ENCODE measurements around the gene GFER.
"Not testable (repeated sequence)": the region's sequence is repeated elsewhere in the genome, so short reads cannot be mapped to it uniquely, and the experiment has no call there.

GFER gene

DNA sequence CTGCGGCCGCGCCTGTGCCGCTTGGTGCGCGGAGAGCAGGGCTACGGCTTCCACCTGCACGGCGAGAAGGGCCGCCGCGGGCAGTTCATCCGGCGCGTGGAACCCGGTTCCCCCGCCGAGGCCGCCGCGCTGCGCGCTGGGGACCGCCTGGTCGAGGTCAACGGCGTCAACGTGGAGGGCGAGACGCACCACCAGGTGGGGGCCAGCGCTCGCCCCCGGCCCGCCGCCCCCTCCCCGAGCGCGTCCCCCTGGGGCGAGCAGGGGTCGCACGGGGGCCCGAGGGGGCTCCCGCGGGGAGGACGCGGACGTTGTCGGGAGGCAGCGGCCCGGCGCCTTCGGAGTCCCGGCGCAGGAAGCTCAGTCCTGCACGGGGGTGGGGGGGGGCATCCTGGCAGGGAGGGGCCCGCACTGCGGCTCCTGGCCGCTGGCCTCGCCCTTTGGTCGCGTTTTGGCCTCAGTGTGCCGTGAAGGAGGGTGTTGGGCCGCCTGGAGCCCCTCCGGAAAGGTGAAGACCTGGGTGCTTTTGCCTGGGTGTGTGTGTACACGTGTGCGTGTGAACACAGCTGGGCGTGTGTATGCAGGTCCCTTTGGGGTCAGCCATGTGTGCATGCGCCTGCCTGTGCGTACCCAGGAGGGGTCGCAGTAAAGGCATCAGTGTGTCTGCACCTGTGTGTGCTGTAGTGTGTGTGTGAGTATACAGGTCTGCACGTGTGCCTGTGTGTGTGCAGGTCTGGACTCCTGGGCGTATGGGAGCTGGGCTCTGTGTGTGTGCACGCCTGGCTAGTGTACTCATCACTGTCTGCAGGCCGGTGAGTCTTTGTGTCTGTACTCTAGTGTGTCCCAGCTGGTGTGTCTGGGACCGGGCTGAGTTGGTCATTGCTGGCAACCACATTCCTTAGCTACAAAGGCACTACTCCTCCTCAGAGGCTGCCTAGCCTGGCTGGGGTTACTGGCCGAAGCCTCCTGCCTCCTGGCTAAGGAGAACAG is 43.3 kb downstream of the GFER start:
- DNase-seq (ENCODE audit: low spot score): no peak

DNA sequence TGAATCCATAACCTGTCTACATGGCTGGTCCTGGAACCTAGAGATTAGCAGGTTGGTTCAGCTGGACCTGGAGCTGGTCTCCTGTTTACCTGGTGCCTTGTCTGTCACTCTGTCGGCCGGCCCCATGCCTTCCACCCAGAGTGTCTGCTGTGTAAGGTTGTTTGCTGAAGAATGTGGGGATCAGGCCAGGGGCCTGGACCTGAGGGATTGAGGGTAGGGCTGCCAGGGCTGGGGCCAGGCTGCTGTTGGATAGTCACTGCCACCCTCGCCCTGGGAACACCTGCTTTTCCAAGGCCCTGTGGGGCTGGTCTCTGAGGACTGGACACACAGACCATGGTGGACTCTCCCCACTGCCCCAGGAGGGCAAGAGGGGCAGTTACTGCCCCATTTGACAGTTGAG is 44.2 kb downstream of the GFER start:
- no peak for DNase-seq (ENCODE audit: low spot score)

DNA sequence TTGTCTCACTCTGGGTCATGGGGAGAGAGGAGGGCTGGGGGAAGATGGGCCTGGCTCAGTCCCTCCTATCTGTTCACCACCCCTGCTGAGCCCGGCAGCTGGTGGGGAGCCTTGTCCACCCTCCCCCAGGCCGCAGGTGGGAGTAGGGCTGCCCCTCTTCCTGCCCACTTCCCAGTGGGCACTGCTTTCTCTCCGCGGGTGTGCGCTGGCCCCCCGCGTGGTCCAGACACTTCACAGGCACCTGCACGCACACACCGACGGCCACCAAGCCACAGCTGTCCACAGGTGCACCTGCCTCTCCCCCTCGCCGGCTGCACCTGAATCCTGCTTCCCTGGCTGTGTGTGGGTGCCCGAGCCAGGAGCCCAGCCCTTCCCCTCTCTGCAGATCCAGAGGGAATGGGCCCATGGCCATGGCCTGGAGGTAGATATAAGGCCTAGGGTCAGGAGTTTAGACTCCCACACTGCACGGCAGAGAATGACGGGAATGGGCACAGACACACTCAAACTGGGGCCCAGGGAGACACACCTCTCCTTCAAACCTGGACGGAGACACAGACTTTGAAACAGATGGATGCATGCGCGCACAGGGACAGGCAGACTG is 44.7 kb downstream of the GFER start:
- DNase-seq (ENCODE audit: low spot score): no peak

DNA sequence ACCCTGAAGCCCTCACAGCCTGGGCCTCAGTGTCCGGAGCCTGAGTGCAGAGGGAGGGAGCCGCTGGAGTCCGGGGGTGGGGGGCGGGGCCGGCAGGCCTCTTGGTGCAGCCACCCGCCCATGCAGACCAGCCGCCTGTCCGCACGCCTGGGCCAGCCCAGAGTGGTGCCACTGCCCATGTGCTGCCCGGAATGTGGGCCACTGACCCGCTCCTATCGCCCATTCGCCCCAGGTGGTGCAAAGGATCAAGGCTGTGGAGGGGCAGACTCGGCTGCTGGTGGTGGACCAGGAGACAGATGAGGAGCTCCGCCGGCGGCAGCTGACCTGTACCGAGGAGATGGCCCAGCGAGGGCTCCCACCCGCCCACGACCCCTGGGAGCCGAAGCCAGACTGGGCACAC is 45.4 kb downstream of the GFER start:
- DNase-seq (ENCODE audit: low spot score): no peak

GRCh38 chr16:2030036-2030435 is 46.0 kb downstream of the GFER start:
- no peak for DNase-seq (ENCODE audit: low spot score)

GRCh38 chr16:2031081-2031577 is 47.1 kb downstream of the GFER start:
- DNase-seq (ENCODE audit: low spot score): no peak

- no peak for DNase-seq (ENCODE audit: low spot score)
These were observed 48.5 kb downstream of the GFER start for GRCh38 chr16:2032285-2033056.

GRCh38 chr16:2033057-2033908 is 49.3 kb downstream of the GFER start:
- peak; percentile 89 for DNase-seq (ENCODE audit: low spot score)

GRCh38 chr16:2033909-2034695 is 50.1 kb downstream of the GFER start:
- DNase-seq (ENCODE audit: low spot score): not testable (repeated sequence)

DNA sequence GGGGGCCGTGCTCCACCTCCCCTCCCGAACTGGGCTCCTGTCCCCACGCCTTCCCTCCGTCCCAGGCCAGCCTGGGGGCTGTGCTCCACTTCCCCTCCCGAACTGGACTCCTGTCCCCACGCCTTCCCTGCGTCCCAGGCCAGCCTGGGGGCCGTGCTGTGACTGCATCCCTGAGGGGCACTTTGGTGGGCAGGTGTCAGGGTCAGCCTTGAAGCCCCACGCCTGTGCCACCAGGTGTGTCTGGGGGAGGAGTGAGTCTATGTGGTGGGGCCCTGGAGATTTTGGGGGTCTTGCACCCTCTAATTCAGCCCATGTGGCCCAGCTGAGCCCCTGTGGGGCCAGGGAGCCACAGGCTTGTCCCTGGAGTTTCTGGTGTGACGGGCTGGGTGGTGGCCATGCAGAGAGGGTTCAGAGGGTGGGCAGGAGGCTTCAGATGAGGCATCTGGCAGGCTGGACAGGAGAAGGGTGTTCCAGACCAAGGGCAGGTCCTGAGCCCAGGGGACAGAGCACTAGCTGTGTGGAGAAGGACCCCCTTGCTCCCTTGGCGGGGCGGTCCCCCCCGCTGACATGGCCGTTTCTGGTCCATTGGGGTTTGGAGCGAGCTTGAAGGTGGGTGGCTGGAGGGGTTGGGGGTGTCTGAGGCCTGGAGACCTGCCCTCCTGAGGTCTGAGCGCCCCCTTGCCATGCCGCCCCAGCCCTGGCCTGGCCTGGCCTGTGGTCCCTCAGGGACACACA is 50.9 kb downstream of the GFER start:
- no peak for DNase-seq (ENCODE audit: low spot score)

- DNase-seq (ENCODE audit: low spot score): no peak
These were observed 51.6 kb downstream of the GFER start for GRCh38 chr16:2035431-2036199.

DNA sequence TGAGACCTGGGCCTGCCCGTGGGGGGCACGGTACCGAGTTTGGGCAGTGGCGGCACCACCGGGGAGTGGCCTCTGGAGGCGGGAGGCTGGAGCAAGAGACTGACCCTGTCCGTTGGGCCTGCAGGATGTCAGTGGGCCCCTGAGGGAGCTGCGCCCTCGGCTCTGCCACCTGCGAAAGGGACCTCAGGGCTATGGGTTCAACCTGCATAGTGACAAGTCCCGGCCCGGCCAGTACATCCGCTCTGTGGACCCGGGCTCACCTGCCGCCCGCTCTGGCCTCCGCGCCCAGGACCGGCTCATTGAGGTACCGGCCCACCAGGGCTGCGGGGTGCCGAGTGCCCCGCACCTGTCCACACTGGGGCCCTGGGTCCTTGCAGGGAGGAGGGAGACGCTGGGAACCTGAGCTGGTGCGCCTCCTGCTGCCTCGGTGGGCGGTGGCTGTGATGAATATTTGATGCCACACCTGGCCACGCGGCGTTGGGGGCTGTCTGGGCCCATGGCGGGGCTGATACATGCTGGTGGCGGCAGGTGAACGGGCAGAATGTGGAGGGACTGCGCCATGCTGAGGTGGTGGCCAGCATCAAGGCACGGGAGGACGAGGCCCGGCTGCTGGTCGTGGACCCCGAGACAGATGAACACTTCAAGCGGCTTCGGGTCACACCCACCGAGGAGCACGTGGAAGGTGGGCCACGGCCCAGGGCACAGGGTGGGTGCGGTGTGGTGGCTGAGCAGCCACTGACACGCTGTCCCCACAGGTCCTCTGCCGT is 52.4 kb downstream of the GFER start:
- no peak for DNase-seq (ENCODE audit: low spot score)

GRCh38 chr16:2037115-2037514 is 53.1 kb downstream of the GFER start:
- no peak for DNase-seq (ENCODE audit: low spot score)

Data from pons (tissue), 1 donor.